HG03520 (cell line): ENCODE data around the gene TUBA3E.
"Not testable (repeated sequence)": the region's sequence is repeated elsewhere in the genome, so short reads cannot be mapped to it uniquely, and the experiment has no call there.

Experiments used
- ATAC-seq: cut with Tn5 transposase; IDR thresholded peaks from one replicate; pipeline ENCODE4 v1.9.1; 2021; ENCODE audit warnings: mild to moderate bottlenecking, moderate library complexity; ENCODE audit not compliant: unreplicated experiment

Gene TUBA3E

DNA sequence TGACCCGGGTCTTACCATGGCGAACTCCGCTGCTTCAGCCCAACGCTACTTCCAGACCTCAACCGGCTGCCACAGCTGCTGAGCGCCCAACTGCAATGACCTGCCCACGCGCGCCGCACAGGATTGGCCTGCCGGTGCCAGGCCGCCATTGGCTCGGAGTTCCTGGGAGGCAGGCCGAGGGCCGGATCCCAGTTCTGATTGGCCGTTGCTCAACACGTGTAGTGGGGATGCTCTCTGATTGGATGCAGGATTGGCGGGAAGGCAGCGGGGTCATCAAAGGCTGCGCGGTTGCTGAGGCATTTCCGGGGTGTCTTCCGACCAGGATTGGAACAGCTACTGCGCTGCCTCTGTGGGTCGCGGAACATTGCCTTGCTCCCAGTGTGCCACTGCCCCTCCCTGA is at the start of gene TUBA3E:
TUBA3E (minus strand) TSS at position 97 of the 400 bp plus-strand sequence; CDS start at position 18, 79 bp downstream.
- no peak for ATAC-seq

DNA sequence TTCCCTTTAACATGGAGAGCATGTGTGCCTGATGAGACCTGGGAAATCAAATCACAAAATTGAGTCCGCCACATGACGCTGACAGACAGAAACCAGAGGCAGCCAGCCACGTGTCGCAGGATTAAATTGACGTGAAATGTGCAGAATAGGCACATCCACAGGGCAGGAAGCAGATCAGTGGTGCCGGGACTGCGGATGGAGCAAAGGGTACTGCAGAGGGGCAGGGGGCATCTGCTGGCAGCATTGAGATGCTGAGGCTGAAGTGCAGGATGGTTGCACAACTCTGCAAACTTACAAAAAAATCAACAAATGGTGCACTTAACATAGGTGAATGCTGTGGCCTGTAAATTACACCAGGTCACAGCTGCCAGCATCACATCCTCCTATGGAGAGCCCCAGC is 48.2 kb upstream of the TUBA3E start:
- ATAC-seq, result no peak

DNA sequence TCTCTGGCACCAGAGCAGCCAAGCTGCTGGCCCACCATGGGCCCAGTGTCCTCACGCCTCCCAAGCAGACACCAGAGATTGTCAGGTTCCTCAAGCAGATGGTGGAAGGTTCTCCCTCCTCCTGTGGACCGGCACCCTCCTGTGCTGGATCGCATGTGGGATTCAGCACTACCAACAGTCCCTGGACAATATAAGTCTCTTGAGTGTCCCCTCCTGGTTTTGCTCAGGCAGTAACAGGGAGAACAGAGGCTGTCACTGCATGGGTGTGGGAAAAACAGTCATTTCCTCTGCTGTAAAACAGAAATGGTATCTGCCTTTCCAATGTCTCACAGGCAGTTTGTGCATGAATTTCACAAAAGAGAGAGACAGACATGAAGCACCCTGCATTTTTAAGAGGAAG is 47.7 kb upstream of the TUBA3E start:
- no peak for ATAC-seq

DNA sequence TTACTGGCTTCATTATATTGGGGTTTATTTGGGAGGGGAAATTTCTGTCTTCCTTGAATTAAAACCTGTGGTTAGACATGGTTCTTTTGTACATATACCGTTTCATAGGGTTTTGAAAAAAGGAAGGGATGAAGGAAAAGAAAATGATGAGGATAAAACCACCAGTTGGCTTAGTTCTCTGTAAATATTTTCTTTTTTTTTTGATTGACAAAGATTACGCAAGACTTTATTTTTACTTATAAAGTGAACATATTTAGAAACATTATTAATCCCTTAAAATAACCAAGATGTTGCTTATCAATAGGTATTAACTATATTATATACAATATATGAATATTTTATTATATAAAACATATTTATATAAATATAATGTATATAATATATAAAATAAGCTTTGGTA is 45.1 kb upstream of the TUBA3E start:
- ATAC-seq, result no peak

DNA sequence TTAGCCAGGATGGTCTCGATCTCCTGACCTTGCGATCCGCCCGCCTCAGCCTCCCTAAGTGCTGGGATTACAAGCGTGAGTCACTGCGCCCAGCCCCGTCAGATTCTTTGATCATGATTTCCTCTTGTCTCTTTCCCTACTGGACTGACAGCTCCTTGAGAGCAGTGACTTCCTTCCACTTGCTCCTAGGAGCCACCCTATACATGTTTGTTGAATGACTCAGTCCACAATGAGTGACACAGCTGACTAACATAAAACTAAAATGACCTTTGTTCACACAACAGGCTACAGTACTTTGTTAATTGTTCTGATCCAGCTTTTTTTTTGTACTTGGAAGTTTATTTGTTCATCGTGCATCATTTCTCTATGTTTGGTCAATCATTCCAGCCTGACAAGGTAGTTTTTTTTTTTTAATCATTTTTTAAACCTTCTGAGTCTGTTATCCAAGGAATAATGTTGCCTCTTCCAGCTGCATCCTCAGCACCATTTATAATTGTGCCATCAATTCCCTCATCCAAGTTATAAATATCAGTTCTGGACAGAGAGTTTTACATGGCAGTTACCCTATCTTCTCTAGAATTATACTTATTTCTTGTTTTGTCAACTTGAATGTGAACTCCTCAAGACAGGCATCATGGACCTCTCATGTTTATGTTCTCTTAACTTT is 42.9 kb upstream of the TUBA3E start:
- no peak for ATAC-seq

DNA sequence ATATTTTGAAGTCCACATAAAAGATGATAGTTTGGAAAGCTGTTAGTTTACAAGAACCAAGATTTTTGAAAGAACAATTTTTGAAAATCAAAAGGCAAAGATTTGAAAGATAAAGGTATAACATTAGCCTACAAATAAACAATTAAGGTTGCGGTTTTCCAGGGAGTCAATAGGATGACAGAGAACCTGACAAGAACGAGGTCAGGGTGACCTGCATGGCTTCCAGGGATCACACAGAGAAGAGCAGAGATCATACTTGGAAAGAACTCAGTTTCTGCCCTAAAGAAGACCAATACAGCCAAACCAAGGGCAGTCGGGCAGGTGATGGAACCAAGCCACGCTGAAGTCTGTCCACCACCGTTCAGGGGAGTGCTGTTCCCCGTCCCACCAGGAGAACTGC is 41.3 kb upstream of the TUBA3E start:
- not testable (repeated sequence) for ATAC-seq

DNA sequence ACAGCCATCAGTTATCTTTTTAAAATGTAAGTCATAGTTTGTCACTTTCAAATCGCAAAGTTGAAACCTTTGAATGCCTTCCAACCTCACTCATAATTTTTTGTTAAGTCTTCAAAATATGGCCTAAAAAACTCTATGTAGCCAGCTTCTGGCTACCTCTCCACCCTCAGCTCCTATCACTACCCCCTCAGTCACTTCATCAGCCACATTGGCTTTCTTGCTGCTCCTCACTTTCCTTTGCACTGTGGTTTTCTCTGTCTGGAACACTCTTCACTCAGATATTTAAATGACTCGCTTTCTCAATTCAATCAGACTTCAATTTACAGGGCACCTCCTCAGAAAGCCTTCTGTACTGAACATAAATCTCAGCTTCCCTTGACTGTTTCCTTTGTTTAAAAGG is 34.8 kb upstream of the TUBA3E start:
- not testable (repeated sequence) for ATAC-seq

DNA sequence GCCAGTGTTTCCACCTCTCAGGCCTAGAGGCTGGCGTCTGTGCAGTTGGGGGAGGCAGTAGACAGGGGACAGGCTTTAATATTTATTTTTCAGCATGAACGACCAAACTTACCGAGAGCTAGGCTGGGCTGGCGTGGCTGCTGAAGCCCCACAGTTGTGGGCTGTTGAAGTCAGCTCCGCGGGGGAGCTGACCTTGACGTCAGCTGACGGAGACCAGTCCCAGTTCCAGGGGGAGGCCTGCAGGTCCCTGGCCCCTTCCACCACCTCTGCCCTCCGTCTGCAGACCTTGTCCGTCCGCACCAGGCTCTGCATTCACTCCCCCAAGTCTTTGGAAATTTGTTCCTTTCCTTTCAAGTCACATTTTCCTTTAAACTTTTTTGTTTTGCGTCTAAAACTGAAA is 33.4 kb upstream of the TUBA3E start:
- ATAC-seq, result no peak

DNA sequence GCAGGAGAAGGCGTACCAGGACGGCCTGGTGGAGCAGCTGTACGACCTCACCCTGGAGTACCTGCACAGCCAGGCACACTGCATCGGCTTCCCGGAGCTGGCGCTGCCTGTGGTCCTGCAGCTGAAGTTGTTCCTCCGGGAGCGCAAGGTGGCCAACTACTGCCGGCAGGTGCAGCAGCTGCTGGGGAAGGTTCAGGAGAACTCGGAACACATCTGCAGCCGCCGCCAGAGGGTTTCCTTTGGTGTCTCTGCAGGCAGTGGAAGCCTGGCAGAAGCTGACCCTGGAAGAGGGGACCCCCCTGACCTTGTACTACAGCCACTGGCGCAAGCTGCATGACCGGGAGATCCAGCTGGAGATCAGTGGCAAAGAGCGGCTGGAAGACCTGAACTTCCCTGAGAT is 32.7 kb upstream of the TUBA3E start:
- not testable (repeated sequence) for ATAC-seq

DNA sequence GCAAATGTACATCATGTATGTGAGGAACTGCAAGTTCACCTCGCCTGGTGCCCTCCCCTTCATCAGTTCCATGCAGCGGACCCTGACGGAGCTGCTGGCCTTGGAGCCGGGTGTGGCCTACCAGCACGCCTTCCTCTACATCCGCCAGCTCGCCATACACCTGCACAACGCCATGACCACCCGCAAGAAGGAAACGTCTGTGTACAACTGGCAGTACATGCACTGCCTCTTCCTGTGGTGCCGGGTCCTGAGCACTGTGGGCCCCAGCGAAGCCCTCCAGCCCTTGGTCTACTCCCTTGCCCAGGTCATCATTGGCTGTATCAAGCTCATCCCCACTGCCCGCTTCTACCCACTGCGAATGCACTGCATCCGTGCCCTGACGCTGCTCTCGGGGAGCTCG is 32.1 kb upstream of the TUBA3E start:
- not testable (repeated sequence) for ATAC-seq

DNA sequence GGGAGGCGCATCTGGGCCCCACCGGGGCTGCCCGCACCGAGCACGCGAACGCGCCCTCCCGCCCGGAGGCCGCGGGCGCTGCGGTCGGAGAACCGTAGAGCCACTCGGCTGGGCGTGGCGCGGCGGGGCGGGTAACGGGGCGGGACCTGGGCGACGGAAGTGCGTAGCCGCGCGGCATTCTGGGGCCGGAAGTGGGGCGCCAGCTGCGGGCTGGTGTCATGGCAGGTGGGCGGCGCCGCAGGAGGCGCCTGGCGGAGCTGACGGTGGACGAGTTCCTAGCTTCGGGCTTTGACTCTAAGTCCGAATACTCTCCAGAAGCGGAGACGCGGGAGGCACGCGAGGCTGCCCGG is 30.9 kb upstream of the TUBA3E start:
- not testable (repeated sequence) for ATAC-seq

DNA sequence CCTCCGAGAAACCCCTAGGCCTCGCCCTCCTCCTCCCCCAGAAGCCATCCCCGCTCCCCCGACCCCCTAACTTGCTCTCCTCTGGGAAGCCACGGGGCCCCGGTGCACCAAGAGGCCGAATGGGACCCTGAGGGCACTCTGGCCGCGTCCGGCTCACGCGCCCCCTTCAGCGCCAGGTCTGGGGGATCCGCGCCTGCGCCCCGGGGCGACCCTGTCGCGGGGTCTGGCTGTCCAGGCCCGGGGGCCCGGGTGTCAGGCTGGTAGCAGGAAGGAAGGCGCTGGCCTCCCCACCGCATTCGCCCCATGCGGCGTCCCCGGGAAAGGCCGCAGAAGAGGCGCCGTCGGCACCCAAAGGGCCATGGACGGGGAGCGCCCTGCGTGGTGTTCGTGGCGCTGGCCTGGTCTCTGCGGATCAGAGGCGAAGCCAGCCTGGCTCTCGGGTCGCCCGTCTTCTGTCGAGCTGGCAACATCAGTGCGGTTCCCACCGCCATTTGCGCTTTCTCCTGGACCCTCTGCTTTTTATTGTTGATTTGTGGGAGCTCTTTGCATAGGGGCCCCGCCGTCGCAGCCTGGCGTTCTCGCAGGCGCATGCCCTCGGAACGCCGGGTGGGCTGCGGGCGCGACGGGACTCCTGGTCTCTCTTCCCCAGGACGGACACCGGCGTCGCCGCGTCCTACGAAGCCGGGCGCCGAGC is 30.4 kb upstream of the TUBA3E start:
- not testable (repeated sequence) for ATAC-seq

DNA sequence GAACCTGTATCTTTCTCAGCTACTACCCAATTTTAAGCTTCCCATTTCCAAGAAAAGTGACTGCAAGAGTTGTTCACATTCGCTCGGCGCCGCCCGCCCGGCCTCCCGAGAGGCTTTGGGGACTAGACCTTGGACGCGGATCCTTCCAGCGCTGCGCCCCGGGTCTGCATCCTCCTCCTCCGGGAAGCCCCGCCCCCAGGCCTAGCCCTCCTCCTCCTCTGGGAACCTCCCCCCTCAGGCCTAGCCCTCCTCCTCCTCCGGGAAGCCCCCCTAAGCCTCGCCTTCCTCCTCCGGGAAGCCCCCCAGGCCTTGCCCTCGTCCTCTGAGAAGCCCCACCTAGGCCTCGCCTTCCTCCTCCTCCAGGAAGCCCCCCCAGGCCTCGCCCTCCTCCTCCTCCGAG is 29.8 kb upstream of the TUBA3E start:
- ATAC-seq, result not testable (repeated sequence)

DNA sequence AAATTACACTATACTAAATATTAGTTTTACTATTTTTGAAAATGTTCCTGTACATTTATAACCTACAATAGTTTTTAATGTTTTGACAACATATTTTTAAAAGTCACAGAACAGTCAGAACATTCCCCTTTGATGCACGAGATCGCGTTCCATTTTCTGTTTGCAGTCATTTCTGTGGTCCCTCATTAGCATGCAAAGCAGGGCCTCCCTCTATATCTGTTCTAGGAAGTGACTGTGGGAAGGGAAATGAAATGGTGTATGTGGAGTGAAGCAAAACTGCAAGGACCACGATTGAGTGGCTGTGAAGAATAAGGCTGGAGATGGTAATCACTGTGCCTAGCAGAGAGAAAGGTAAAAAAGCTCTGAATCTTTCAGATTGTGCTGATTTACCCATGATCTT is 24.3 kb upstream of the TUBA3E start:
- peak; percentile 91 for ATAC-seq

DNA sequence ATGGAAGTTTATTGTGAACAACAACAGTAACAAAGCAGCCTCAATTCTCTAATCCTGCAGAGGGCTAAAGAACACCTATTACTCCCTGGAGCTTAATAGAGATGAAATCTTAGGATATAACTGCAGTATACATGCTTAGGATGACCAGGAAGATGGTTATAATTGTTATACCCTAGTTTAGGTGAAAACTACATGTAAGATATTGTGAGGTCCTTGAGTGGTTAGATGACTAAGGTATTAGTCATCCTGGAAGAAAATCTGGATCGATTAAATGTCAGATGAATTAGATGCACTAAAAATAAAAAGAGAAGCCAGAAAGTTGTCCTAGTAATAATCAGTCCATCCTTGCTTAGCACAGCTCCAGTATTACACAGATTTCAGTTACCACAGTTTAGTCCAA is 22.3 kb upstream of the TUBA3E start:
- ATAC-seq, result not testable (repeated sequence)

DNA sequence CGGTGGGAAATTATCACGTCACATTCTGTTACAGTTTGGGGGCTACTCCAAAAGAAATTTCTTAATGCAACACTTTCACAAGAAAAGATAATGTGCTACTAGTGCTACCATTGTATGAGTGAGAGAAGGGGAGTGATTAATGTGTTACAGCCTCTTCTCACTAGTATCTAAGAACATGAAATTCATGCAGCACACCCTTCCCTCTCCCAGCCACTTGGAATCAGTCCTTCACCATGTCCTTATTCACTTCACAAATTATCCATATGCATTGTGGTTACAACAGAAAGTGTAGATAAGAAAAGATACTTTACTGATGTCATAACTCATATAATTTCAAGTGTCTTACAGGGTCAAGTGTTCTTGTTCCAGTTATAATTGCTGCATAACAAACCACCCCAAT is 20.9 kb upstream of the TUBA3E start:
- not testable (repeated sequence) for ATAC-seq

DNA sequence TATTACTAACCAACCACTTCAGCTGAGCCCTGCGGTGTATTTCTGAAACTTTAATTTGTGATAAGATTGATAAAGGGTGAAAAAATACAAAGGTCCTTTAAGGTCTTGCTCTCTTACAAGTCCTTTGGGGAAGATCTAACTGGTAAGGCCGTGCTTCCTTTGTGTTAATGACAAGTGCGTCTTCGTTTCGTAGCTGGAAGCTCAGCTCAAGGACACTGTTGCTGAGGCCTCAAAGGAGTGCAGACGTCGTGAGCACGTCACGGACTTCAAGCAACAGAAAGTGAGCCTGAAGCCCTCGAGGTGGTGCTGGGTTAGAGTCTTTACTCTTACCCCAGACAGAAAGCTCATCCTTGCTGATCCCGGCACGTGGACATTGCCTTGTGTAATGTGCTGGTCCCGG is 8.8 kb upstream of the TUBA3E start:
- ATAC-seq, result not testable (repeated sequence)

DNA sequence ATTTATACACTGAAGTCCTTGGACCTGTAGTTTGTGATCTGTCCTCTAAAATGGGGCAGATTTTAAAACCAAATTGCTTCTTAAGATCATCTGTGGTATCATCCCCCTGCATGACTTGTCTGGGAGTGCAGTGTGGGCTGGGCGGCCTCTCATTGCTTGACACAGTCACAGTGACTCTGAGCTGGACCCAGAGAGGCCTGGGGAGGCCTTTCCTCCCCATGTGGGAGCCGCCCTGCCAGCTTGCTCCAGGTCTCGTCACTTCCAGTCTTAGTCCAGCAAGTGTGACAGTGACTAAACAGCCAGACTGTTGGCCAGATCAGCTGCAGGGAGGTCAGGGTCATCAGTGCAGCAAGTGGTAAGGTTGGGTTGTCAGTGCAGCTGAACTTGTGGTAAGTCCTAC is 4.9 kb upstream of the TUBA3E start:
- ATAC-seq, result not testable (repeated sequence)

DNA sequence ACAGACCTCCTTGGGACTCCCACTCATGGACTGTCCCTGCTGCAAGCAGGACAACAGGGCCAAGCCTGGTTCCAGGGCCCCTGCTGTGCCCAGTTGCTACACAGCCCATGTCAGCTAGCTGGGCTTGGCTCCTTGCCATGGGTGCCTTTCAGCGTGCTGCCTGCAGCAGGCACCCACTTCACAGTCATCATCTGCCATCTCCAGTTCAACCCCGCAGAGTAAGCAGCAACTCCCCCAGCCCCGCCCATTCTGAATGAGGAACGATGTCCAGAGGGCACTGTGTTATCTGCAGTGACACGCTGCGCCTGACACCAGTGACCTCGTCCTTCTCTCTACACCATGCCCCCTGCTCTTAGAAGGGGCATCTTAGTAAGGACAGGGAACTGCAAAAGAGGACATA is 4.3 kb upstream of the TUBA3E start:
- ATAC-seq, result not testable (repeated sequence)

DNA sequence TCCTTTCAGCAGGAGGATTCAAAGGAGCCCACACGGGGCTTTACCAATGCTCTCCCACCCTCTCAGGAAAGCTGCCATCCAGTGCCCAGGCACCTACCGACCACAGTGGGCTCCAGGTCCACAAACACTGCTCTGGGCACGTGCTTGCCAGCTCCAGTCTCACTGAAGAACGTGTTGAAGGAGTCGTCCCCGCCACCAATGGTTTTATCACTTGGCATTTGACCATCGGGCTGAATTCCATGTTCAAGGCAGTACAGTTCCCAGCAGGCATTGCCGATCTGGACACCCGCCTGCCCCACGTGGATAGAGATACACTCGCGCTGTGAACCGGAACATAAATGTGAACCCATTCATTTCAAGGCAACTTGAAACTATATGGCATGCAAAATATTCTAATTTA is 2.2 kb downstream of the TUBA3E start:
- ATAC-seq, result not testable (repeated sequence)

DNA sequence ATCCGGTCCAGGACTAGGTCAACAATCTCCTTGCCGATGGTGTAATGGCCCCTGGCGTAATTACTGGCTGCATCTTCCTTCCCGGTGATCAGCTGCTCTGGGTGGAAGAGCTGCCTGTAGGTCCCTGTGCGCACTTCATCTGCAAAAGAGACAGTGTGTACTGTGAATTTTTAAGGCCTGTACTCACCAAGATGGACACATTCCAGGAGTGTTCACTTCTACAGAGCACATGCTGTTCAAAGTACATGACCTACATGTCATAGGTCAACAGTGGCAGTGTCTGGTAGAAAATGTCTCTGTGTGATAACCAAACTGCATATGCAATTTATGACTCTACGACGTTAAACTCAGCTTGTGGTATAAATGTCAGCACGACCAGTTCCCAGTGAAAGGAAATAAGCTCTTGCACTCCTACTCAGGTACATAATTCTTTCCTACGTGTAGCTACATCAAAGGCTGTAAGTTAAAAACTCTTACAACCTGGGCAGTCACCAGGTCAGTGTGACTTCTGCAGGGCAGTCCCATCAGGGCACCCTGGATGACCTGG is 3.1 kb downstream of the TUBA3E start:
- not testable (repeated sequence) for ATAC-seq

DNA sequence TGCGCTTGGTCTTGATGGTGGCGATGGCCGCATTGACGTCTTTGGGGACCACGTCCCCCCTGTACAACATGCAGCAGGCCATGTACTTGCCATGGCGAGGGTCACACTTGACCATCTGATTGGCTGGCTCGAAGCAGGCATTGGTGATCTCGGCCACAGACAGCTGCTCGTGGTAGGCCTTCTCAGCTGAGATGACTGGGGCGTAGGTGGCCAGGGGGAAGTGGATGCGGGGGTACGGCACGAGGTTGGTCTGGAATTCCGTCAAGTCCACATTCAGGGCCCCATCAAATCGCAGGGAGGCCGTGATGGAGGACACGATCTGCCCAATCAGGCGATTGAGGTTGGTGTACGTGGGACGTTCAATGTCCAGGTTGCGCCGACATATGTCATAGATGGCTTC is 4.4 kb downstream of the TUBA3E start:
- not testable (repeated sequence) for ATAC-seq
